Stimulated activated CD8-positive, alpha-beta memory T cell treated with anti-CD3 and anti-CD28 coated beads, Interleukin-7, amount 100 ng/mL, for 48 hours (primary cell): ENCODE results near the gene KERA.
"Not testable (repeated sequence)": the region's sequence is repeated elsewhere in the genome, so short reads cannot be mapped to it uniquely, and the experiment has no call there.

ENCODE experiments used
- DNase-seq, 2 donors: peaks; one replicate each; pipeline ENCODE4 v3.0.0-alpha.2; 2020; ENCODE audit warnings: low read depth in 1 of 2; ENCODE audit errors: extremely low read depth in 1 of 2

KERA gene, protein sequence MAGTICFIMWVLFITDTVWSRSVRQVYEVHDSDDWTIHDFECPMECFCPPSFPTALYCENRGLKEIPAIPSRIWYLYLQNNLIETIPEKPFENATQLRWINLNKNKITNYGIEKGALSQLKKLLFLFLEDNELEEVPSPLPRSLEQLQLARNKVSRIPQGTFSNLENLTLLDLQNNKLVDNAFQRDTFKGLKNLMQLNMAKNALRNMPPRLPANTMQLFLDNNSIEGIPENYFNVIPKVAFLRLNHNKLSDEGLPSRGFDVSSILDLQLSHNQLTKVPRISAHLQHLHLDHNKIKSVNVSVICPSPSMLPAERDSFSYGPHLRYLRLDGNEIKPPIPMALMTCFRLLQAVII

GRCh38 chr12:91057368-91058165 lies at the start of gene KERA:
Gene KERA, minus strand, starts transcription at chr12:91058024. Its CDS starts 1,743 bp downstream, at chr12:91056281.
- no peak for DNase-seq

DNA sequence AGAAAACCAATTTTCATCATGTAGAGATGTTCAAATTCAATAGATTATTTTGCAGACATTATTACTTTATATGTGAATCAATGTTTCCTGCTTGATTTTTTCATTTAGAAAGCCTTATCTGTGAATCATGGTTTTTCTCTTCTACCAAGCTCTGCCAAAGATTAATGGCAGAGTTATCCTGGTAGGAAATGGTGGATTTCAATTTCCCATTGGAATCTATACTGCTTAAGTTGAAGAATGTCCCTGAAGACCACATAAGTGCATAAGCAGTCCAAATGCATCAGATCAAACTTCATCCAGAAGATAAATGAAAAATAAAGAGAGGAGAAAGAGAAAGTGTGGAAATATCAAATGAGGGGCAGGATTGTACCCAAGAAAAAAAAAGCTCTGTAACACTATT lies 48.5 kb upstream of the KERA start:
- no peak for DNase-seq

- DNase-seq, result no peak
Measured at GRCh38 chr12:91105807-91106206, 48.0 kb upstream of the KERA start.

GRCh38 chr12:91104812-91105466 lies 47.1 kb upstream of the KERA start:
- DNase-seq, result no peak

- DNase-seq, result no peak
Measured at GRCh38 chr12:91103624-91104023, 45.8 kb upstream of the KERA start.

DNA sequence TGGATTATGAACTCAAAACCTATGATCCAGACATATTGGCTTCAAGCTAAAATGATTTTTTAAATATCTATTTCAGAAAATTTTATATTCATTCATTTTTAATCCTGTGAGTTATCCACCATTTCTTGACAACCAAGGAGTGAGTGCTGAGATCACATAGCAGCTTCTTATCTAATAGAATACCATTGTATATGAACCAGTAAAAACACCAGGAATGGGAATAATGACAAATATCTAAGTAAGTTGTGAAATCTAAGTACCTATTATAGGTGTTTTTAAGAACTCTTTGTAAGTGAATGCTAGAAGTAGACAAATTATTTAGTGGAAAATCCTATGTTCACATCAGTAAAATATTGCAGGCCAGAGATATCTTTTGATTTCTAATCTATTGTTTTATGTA lies 45.3 kb upstream of the KERA start:
- DNase-seq, result no peak

GRCh38 chr12:91100906-91101305 lies 43.1 kb upstream of the KERA start:
- DNase-seq, result no peak

DNA sequence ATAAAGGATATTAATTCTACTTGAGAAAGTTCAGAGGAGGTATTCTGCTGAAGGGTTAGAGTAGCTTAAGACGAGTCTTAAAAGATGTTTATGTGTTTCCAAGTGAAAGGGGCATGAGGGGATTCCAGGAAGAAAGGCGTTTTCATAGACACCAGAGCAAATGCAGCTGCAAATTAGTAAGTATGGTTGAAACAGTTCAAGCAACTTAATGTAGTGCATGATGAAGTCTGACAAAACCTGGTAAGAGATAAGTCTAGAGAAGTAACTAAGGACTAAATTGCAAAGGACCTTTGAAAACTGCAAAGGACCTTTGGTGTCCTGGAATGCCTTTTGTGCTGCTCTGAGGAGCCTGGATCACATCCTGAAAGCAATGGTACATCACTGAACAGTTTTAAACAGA lies 42.0 kb upstream of the KERA start:
- DNase-seq, result no peak

GRCh38 chr12:91099341-91099740 lies 41.5 kb upstream of the KERA start:
- DNase-seq, result no peak

DNA sequence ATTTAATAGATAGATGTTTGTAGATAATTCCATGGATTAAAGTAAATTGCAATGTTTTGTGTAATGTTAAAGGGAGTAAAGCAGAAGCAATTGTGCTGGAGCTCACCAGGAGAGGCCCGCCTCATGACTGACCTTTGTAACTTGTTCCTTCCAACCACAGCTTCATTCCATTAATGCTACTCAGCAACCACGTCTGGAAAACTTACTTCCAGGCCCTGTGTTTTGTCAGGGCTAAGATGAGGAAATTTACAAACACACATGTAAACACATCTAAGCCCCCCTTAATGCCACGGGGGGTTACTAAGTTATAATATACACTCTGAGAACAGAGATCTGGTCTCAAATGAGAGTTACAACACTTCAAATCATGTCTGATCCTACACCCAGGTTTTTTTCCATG lies 41.1 kb upstream of the KERA start:
- DNase-seq, result no peak

GRCh38 chr12:91098461-91098860 lies 40.6 kb upstream of the KERA start:
- DNase-seq, result no peak

GRCh38 chr12:91094957-91095356 lies 37.1 kb upstream of the KERA start:
- DNase-seq, result no peak

DNA sequence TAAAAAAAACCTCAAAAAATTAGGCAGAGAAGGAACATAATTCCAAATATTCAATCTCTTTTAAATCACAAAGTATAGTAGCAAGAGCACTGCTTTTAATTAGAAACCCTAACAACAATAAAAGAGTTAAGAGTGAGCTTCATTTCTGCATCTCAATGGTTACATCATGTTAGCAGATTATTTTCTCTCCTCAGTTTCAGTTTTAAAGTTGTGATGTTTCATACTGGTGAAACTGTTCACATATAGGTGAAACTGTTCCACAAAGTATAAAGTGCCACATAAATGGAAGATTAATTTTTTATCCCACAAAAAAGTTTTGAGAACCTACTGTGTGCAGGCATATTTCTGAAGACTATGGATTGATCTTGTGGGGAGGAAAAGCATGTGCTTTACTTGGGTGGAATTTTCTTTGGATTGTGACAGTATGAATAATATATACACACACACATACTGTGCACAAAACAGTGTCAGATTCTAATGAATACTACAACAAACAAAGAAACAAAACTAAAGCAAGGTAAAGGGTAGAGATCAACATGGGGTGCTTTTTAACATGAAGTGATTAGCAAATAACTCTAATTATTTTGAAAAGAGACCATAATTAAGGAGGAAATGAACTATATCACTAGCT lies 36.3 kb upstream of the KERA start:
- DNase-seq, result no peak

DNA sequence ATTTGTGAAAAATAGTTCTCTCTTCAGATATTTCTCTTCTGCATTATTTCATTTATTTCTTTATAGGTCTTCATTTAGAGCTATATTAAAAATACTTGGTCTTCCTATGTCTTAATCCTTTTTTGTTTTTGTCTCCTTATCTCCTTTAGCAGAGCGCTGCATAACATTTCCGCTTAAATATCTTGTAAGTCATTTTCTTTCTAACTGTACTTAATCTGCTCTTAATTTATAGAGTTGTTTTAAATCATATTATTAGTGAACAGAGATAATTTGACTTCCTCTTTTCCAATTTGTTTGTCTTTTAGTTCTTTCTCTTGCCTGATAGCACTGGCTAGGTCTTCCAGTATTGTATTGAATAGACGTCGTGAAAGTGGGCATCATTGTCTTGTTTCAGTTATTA lies 35.5 kb upstream of the KERA start:
- DNase-seq, result no peak

- DNase-seq, result no peak
Measured at GRCh38 chr12:91091916-91092715, 34.3 kb upstream of the KERA start.

DNA sequence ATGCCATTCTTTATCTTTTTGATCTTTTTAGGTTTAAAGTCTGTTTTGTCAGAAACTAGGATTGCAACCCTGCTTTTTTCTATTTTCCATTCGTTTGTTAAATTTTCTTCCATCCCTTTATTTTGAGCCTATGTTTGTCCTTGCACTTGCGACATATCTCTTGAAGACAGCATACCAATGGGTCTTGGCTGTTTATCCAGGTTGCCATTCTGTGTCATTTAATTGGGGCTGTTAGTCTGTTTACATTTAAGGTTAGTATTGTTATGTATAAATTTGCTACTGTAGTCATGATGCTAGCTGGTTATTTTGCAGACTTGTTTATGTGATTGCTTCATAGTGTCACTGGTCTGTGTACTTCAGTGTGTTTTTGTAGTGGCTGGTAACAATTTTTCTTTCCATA lies 32.1 kb upstream of the KERA start:
- not testable (repeated sequence) for DNase-seq

DNA sequence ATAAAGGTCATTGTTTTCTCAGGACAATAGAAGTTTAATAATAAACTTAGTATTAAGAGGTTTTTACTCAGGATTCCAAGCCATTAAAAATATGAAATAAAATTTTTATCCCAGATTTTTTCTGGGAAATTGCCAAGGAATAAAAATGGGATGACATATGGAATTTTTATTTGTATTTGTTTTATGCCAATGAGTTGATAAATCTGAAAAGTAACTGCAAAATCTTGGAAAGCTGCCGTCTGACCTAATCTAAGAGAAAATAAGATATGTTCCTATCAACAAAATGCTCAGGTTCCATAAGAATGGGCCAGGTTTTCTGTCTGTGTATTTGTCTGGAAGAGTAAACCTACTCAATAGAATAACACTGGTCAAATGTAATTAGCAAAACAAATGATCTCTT lies 22.2 kb upstream of the KERA start:
- no peak for DNase-seq

DNA sequence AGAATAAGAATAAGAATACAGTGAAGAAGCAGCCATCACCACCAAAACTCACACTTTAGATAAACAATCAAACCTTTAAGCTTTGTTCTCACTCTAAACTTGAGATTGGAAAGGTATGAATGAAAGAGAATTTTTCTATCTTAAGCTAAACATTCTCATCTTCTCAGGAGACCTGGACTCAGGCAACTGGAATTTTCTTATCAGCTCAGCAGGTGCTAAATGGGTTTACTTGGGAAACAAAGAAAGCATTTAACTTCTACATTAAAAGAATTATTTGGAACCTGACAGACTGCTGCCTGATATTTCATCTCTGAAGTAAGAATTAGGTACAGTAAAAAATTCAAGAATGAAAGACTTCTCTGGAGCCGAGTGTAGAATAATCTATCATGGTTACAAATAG lies 20.7 kb upstream of the KERA start:
- no peak for DNase-seq

DNA sequence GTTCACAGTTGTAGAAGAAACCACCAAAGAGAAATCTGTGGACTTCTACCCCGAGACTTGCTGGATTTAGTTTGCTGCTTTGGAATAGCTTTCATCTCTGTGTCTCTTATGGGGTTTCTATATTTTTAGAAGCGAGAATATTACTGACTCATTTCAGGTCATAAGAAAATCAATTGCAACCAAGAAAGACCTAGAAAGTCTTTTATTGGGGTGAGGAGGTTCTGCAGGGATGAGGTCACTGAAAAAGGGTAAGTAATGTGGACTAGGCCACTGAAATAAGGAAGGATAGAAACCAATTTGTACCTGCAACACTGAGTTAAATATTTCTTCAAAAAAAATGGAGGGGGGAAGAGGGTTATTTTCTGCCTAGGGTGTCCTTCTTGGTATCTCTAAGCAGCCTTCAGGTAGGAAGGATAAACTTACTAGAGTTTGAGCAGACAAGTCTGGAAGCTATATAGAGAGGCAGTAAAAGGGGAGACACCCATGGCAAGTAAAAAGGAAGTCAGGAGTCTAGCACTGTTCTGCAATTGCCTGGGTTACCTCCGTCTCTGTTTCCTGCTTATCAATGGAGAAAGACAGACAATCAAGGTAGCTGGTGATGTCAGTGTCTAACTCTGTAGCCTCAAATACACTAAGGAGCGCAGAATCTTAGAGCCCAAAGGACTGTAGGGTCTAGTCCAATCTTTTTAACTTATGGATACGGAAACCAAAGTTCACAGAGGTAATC lies 19.6 kb upstream of the KERA start:
- no peak for DNase-seq

GRCh38 chr12:91074851-91075250 lies 17.0 kb upstream of the KERA start:
- DNase-seq, result no peak
